DMS79 (cell line): ENCODE data around the gene DCUN1D4.
"Not testable (repeated sequence)": the region's sequence is repeated elsewhere in the genome, so short reads cannot be mapped to it uniquely, and the experiment has no call there.

ENCODE experiments used
- DNase-seq: peaks from one replicate; lab custom pipeline; 2025; lab: John Stamatoyannopoulos, UW

Gene DCUN1D4

GRCh38 chr4:51895158-51895557, 52.2 kb downstream of the DCUN1D4 start:
- DNase-seq, result no peak

- no peak for DNase-seq
These were observed 53.0 kb downstream of the DCUN1D4 start for GRCh38 chr4:51895816-51896408.

GRCh38 chr4:51901363-51901762, 58.4 kb downstream of the DCUN1D4 start:
- DNase-seq, result no peak

- DNase-seq, result no peak
These were observed 63.4 kb downstream of the DCUN1D4 start for GRCh38 chr4:51906167-51906958.

GRCh38 chr4:51907006-51907669, 64.2 kb downstream of the DCUN1D4 start:
- DNase-seq, result no peak

- DNase-seq, result no peak
These were observed 66.3 kb downstream of the DCUN1D4 start for GRCh38 chr4:51909236-51909703.

GRCh38 chr4:51918251-51918650, 75.3 kb downstream of the DCUN1D4 start:
- DNase-seq, result no peak

- DNase-seq, result no peak
These were observed 80.4 kb downstream of the DCUN1D4 start for GRCh38 chr4:51923343-51923742.

GRCh38 chr4:51925307-51925706, 82.4 kb downstream of the DCUN1D4 start:
- no peak for DNase-seq

GRCh38 chr4:51930557-51930956, 87.6 kb downstream of the DCUN1D4 start:
- no peak for DNase-seq

- no peak for DNase-seq
These were observed 88.5 kb downstream of the DCUN1D4 start for GRCh38 chr4:51931461-51931860.

- no peak for DNase-seq
These were observed 89.3 kb downstream of the DCUN1D4 start for GRCh38 chr4:51932261-51932660.

GRCh38 chr4:51932684-51933083, 89.7 kb downstream of the DCUN1D4 start:
- DNase-seq, result no peak

- not testable (repeated sequence) for DNase-seq
These were observed 97.5 kb downstream of the DCUN1D4 start for GRCh38 chr4:51940460-51940859.

- DNase-seq, result no peak
These were observed 99.3 kb downstream of the DCUN1D4 start for GRCh38 chr4:51942108-51942832.

- no peak for DNase-seq
These were observed 99.9 kb downstream of the DCUN1D4 start for GRCh38 chr4:51942833-51943215.

- DNase-seq, result no peak
These were observed 100.3 kb downstream of the DCUN1D4 start for GRCh38 chr4:51943221-51943620.

- DNase-seq, result no peak
These were observed 115.4 kb downstream of the DCUN1D4 start for GRCh38 chr4:51958199-51958968.

- no peak for DNase-seq
These were observed 117.5 kb downstream of the DCUN1D4 start for GRCh38 chr4:51960486-51960885.

- no peak for DNase-seq
These were observed 121.0 kb downstream of the DCUN1D4 start for GRCh38 chr4:51963841-51964517.

- DNase-seq, result no peak
These were observed 122.9 kb downstream of the DCUN1D4 start for GRCh38 chr4:51965862-51966261.
